ENCODE results near the gene DEPDC7. TPM values are rescaled to one million over a fixed set of nuclear protein-coding genes. Genes with fewer than 3 reads are reported as not detected.

The DEPDC7 gene
- total RNA-seq, 2 donors from 2014 or later, result 1.1 TPM; not detected in 1

GRCh38 chr11:33072465-33072864, 56.8 kb downstream of the DEPDC7 start:
- no peak for ATAC-seq (ENCODE audit: insufficient number of reproducible peaks, low FRiP score, low read depth)
- no peaks in the 10 kb centered on the region for H3K27me3 ChIP-seq (replicated peaks; ENCODE audit: insufficient read depth)
- H3K27ac ChIP-seq, result no peak overlapping the region
- no peak for DNase-seq (ENCODE audit: low spot score)
- H3K4me1 ChIP-seq (ENCODE audit: control insufficient read depth in 1 of 2, low read depth in 2 of 2), result no peaks in the 10 kb centered on the region
- no peak for TF ChIP-seq CTCF (IDR thresholded peaks at IDR 0.05)
- H3K36me3 ChIP-seq, result peaks cover 65% of the 10 kb centered on the region
- H3K9me3 ChIP-seq, result no peaks in the 10 kb centered on the region
- H3K4me3 ChIP-seq, result no peak overlapping the region

Other genes starting within 250 kb of the DEPDC7 start
- under 1 TPM in 1 of 2 donors, not detected in 1; 0.28 TPM for gene CCDC73, start 221.2 kb upstream of the DEPDC7 start, total RNA-seq
- gene PRRG4, start 186.0 kb upstream of the DEPDC7 start, total RNA-seq, result 1 to 10 TPM; 2.3 to 5.1 TPM
- gene QSER1, start 123.1 kb upstream of the DEPDC7 start, total RNA-seq, result 10 to 100 TPM; 20.3 to 40.0 TPM
- 10 to 100 TPM; 49.2 to 62.7 TPM for gene TCP11L1, start 23.7 kb downstream of the DEPDC7 start, total RNA-seq
- 10 to 100 TPM; 11.1 to 29.3 TPM for gene CSTF3, start 145.6 kb downstream of the DEPDC7 start, total RNA-seq
- 100 to 1,000 TPM; 125 to 311 TPM for gene HIPK3, start 241.5 kb downstream of the DEPDC7 start, total RNA-seq